Central memory CD4-positive, alpha-beta T cell (primary cell): ENCODE data around the gene PXDN.
"Not testable (repeated sequence)": the region's sequence is repeated elsewhere in the genome, so short reads cannot be mapped to it uniquely, and the experiment has no call there.

Experiments
- DNase-seq: peaks from one replicate; pipeline ENCODE4 v3.0.0; 2022

PXDN gene

GRCh38 chr2:1739961-1740715 lies 4.2 kb downstream of the PXDN start:
- no peak for DNase-seq

DNA sequence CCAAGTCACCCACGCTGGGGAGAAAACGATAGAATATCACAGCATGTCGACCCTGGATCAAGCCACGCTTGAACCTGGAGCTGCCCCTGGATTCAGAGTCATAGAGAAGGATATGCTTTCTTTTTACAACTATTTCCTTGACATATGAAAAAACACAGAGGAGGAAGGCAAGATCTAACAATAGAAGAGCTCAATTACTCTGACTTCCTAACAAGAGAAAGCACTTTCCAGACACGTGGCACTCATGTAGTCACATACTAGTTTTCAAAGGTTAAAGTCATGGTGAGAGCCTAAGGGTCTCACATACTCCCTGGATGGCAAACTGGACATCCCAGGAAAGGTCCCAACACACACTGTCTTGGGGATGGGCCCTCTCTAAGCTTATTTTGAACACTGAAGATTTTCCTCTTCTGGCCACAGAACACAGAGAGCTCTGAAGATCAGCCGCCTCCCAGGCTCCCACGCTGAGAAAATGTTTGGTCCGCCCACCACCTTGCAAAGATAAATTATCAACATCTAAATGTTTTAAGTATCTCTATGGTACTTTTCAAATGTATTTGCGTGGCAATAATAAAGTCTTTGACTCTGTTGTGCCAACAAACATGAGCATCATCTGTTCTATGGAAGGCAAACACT lies 4.9 kb downstream of the PXDN start:
- DNase-seq: no peak

GRCh38 chr2:1738646-1739302 lies 5.5 kb downstream of the PXDN start:
- no peak for DNase-seq

DNA sequence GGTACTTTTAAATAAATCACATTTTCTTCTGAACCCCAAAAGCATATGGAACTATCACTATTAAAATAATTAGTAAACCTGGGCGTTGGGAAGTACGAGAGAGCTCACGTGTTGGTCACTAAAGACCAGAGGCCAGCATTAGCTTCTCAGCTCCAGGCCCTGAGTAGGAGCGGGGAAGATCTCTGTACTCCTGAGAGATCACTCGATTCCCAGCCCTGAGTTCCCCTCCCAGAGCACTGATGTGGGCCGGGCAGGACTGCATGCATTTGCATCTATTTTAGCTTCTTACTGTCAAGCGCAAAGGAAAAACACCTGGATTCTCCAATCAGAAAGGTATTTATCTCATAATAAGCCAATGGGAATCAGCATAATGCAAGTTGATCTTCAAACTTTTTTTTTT lies 6.2 kb downstream of the PXDN start:
- no peak for DNase-seq

- no peak for DNase-seq
These were observed 7.3 kb downstream of the PXDN start for GRCh38 chr2:1736997-1737480.

GRCh38 chr2:1736045-1736444 lies 8.3 kb downstream of the PXDN start:
- DNase-seq: no peak

DNA sequence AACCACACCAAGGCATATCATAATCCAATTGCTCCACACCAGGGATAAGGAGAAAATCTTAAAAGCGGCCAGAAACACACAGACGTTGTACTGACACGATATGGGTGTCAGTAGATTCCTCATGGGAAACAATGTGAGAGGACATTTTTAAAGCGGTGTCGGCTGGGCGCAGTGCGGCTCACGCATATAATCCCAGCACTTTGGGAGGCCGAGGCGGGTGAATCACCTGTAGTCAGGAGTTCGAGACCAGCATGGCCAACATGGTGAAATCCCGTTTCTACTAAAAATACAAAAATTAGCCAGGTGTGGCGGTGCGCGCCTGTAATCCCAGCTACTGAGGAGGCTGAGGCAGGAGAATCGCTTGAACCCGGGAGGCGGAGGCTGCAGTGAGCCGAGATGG lies 11.0 kb downstream of the PXDN start:
- DNase-seq: not testable (repeated sequence)

DNA sequence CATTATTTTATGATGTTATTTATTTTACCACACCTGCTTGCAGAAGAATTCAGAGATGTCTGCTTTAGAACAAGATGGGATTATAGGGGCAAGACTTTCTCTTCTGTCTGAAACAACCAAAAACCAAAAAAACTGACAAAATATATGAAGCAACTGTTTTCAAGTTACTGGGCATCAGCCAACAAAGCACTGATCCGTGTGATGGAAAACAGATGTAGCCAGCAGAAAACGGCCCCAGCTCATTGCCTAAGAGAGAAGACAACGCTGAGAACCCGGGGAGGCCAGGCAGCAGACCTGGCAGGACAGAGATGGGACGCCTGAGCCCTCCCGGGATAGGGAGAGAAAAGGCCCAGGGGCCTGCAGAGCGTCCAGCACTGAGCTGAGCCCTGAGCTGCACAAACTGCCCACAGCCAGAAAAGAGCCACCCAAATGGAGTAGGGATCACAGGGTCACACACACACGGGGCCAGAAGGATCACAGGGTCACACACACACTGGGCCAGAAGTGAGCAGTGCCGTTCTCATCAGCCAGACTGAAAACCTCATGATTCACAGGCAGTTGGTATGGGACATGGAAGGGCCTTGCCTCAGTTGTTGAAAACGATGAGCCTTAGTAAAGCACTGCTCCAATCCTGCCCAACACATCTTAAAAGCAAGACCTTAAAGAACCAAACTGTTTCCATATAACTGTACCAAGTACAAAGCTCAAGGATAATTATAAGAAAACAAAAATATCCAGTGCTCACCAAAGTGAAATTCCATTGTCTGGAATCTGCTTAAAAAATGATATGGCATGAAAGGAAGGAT lies 12.1 kb downstream of the PXDN start:
- no peak for DNase-seq

- DNase-seq: no peak
These were observed 12.8 kb downstream of the PXDN start for GRCh38 chr2:1731447-1731962.

- no peak for DNase-seq
These were observed 14.0 kb downstream of the PXDN start for GRCh38 chr2:1730015-1730927.

GRCh38 chr2:1729242-1729641 lies 15.1 kb downstream of the PXDN start:
- DNase-seq: no peak

DNA sequence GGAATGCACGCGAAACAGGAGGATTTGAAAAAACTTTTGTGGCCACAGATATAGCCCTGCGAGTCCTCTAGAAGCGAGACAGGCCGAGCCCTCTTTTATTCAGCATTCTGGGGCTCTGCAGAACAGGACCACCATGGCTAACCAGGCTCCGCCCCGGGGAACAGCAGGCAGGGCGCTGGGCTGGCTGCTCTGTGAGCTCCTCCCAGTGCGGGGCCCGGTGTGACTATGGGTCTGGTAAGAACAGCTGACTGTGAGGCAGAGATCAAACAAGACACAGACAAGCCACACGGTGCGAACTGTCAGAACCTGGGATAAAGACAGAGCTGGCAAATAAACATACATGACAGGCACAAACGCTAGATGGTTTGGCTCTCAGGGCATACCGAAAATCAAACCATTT lies 15.5 kb downstream of the PXDN start:
- DNase-seq: no peak

- DNase-seq: no peak
These were observed 16.4 kb downstream of the PXDN start for GRCh38 chr2:1727796-1728474.

GRCh38 chr2:1727101-1727771 lies 17.1 kb downstream of the PXDN start:
- DNase-seq: no peak

GRCh38 chr2:1726558-1726957 lies 17.8 kb downstream of the PXDN start:
- no peak for DNase-seq

GRCh38 chr2:1724351-1724750 lies 20.0 kb downstream of the PXDN start:
- DNase-seq: not testable (repeated sequence)

DNA sequence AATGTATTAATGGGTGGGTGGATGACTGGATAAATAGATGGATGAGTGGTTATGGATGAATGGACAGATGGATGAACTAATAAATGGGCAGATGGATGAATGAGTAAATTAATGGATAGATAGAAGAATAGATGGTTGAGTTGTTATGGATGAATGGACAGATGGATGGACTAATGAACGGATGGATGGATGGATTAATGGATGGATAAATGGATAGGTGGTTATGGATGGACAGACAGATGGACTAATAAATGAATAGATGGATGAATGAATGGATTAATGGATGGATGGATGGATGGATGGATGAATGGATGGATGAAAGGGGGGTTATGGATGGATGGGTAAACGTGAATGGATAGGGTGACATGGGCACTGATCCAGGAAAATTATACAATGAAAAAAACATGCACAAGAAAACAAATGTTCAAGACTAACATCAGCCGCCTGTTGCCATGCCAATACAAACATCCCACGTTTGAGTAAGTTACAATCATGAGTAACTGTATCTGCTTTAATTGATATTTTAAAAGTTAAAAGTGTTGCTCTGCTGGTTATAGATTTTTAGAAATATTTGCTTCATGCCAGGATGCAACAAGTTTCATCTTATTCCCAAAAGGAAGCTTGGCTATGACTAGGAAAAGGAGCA lies 20.8 kb downstream of the PXDN start:
- DNase-seq: no peak

- DNase-seq: no peak
These were observed 21.6 kb downstream of the PXDN start for GRCh38 chr2:1722692-1723091.

DNA sequence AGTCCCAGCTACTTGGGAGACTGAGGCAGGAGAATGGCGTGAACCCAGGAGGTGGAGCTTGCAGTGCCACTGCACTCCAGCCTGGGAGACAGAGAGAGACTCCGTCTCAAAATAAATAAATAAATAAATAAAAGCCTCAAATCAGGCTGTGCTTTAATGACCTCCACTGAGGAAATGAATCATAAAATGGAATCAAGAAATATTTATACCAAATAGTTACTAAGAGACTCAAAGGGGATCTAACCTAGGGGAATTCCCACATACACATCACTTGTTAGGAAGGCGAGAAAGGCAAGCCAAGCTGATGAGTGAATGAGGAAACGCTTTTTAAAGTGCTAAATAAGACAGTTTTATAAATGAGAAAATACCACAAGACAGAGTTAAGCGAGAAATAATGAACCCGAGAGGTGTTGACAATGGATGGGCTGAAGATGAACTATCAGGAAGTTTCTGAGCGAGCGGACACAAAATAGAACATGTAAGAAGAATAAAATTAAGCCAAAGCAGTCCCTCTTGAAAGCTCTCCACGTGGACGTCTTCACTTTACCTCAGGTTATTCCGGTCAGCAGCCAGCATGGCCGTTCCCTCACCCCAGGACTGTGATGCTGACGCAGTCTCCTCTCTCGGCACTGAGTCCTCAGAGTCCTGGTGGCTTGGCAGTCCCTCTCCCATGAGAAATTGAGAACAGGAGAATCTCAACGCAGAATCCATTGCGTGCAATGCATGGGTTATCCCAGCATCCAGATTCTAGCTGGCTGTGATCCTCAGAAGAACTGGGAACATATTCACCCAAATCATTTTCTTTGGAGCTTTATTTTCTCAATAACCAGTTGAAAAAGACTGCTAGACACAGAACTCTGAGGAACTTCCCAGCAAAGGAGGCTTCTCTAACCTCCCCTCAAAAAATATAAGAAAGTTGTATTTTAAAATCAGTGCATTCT lies 22.3 kb downstream of the PXDN start:
- no peak for DNase-seq
